ENCODE data around the gene KIF6.

DNA sequence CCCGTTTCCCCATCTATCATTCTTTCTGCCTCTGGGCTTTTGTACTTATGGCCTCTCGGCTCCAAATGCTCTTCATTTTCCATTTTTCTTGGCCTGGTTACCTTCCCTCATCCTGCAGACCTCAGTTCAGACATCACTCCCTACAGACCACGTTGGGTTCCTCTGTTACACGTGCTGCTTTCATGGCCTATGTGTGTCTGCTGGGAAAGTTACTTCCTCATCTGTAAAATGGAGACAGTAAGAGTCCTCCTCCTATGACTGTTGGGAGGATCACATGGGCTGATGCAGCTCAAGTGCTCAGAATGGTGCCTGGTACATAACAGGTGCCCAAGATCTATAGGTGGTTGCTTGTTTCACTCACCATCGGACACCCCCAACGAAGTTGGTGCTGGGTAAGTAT, 424.5 kb downstream of the KIF6 start:
- TF ChIP-seq, protein P1, sequence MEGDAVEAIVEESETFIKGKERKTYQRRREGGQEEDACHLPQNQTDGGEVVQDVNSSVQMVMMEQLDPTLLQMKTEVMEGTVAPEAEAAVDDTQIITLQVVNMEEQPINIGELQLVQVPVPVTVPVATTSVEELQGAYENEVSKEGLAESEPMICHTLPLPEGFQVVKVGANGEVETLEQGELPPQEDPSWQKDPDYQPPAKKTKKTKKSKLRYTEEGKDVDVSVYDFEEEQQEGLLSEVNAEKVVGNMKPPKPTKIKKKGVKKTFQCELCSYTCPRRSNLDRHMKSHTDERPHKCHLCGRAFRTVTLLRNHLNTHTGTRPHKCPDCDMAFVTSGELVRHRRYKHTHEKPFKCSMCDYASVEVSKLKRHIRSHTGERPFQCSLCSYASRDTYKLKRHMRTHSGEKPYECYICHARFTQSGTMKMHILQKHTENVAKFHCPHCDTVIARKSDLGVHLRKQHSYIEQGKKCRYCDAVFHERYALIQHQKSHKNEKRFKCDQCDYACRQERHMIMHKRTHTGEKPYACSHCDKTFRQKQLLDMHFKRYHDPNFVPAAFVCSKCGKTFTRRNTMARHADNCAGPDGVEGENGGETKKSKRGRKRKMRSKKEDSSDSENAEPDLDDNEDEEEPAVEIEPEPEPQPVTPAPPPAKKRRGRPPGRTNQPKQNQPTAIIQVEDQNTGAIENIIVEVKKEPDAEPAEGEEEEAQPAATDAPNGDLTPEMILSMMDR (IDR thresholded peaks at IDR 0.05): no peak
- TF ChIP-seq POLR2A (IDR thresholded peaks at IDR 0.05): no peak
